Right hindlimb (tissue), 1 donor: ENCODE data around the gene MAP7D1.
"Not testable (repeated sequence)": the region's sequence is repeated elsewhere in the genome, so short reads cannot be mapped to it uniquely, and the experiment has no call there.

ENCODE experiments used
- DNase-seq: peaks from one replicate; pipeline ENCODE4 v3.0.0-alpha.2; 2018

Gene MAP7D1

DNA sequence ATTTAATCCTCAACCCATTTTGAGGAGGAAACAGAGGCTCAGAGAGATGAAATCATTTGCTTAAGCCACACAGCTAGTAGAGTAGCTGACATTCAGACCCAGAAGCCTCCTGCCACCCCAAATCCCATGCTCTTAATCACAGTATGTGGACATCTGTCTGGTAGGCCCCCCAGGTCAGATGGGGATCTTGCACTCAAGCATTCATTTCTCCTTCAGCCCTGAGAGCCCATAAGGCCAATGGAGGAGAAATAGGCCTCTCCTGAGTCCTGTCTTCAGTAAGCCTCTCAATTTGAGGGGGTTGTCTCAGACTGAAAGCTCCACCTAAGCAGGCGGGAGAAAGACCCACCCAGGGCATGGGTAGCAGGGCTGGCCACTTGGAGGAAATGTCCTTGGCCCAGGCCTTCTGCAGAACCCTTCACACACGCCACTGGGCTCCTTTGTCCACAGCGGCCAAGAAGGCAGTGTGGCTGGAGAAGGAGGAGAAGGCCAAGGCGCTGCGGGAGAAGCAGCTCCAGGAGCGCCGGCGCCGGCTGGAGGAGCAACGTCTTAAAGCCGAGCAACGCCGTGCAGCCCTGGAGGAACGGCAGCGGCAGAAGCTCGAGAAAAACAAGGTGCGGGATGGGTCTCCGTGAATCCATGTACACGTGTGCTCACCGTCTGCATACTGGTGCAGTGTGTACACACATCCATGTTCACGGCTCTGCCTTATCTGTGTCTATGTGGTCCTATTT, 16.2 kb downstream of the MAP7D1 start:
- DNase-seq: no peak

DNA sequence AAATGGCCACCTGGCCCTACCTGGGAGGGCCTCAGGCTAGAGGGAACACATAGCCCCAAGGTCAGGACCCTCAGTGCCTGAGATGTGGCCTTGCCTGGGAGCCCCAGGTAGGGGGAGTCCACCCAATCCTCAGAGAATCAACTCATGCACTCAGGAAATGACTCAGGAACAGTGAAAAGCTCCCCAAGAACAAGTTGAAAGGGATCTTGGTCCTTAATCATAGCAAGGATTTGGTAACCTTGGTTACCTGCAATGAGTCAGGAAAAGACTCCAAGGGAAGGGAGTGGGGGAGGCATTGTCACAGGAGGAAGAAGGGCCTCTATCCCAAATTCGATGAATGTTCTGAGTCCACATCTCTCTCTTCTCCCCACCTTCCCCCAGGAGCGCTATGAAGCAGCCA, 17.0 kb downstream of the MAP7D1 start:
- no peak for DNase-seq

DNA sequence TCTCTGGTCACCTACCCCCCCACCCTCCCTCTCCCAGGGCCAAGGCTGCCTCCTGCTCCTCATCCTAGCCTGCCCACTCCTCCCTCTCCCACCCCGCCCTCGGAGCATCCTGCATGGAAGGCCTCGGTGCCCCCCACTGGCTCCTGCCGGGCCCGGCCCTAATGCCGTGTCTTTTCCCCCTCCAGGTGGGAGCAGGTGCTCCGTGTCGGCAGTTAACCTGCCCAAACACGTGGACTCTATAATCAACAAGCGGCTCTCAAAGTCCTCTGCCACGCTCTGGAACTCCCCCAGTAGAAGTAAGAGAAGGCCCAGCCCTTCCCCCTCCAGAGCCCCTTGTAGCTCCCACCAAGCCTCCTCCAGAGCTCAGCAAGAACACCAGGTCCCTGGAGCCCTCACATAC, 18.8 kb downstream of the MAP7D1 start:
- no peak for DNase-seq

DNA sequence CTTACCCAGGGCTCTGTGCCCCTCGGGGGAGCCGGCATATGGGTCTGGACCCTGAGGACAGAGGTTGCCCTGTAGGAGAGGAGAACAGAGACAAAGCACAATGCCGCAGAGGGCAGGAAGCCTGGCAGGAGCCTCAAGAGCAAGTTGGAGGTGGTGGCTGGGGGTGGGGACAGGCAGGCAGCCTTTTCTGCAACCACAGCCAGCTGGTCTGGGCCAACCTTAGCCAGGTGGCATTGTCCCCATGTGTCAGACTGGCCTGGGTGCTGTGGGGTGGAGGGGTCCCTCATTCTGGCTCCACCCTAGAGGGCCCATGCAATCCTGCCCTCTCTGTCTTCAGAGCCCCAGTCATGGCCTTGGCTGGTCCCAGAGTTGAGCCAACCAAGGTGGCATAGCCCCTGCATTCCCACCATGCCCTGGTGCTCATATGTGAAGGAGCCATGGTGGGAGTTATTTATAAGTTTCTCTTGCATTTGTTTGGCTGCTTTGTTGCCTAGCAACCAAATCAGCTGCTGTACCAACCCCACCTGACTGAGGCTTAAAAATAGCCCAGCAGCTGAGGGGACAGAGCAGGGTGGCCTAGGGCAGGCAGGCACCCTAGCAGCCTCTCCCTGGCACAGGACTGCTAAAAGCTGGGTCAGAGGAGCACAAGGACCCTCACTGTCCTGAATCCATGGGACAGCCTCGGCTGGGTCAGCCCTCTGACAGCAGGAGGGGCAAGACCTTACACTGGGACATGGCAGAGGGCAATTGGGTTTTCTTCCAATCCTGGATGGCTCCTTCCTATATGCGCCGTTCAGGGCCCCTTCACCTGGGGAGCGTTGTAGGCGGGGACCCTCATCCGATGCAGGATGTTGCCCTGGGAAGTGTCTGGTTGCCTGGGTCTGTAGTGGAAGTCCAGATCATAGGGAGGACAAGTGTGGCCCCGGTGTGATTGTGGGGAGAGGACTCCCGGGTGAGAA, 19.5 kb downstream of the MAP7D1 start:
- DNase-seq: peak; percentile 73

DNA sequence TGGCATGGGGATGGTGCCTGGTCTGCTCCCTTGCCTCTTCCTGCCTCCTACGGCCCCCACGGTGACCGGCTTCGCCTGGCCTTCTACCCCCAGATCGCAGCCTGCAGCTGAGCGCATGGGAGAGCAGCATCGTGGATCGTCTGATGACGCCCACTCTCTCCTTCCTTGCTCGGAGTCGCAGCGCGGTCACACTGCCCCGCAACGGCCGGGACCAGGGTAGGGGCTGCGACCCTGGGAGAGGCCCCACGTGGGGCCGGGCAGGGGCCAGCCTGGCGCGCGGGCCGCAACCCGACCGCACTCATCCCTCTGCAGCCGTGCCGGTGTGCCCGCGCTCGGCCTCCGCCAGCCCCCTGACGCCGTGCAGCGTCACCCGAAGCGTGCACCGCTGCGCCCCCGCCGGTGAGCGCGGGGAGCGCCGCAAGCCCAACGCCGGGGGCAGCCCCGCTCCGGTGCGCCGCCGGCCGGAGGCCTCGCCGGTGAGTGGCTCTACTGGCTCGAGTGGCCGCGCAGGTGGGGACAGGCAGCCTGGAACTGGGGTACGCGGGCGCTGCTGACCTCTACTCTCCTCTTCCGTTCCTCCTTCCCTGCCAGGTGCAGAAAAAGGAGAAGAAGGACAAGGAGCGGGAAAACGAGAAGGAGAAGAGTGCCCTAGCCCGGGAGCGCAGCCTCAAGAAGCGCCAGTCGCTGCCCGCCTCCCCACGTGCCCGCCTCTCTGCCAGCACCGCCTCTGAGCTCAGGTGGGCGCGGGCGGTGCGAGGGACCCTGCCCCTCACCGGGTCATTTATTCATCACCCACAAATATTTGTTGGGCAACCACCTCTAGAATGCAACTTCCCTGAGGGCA, 20.4 kb downstream of the MAP7D1 start:
- DNase-seq: no peak

DNA sequence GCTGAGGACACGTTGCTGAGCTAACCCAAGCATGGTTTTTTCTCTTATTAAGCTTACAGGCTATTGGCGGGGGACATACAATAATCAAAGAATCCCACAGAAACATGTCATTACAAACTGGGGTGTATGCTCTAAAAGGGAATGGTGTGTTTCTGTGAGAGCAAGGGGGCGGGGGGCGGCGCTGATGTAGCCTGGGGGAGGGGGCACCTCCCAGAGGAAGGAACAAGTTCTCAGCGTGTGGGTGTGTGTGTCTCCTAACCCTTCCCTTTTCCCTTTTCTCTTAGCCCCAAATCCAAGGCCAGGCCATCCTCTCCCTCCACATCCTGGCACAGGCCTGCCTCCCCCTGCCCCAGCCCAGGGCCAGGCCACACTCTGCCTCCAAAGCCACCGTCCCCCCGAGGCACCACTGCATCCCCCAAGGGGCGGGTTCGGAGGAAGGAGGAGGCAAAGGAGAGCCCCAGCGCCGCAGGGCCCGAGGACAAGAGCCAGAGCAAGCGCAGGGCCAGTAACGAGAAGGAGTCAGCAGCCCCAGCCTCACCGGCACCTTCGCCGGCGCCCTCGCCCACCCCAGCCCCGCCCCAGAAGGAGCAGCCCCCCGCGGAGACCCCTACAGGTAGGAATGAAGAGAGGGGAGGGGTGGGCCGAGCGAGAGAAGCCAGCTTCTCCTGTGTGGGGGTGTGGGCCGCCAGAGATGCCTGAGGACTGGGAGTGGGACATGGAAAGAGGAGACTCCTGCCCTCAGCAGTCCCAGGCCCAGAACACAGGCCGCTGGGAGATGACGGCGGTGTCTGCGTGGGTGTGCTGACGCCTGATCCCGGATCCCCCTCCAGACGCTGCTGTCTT, 21.9 kb downstream of the MAP7D1 start:
- no peak for DNase-seq

DNA sequence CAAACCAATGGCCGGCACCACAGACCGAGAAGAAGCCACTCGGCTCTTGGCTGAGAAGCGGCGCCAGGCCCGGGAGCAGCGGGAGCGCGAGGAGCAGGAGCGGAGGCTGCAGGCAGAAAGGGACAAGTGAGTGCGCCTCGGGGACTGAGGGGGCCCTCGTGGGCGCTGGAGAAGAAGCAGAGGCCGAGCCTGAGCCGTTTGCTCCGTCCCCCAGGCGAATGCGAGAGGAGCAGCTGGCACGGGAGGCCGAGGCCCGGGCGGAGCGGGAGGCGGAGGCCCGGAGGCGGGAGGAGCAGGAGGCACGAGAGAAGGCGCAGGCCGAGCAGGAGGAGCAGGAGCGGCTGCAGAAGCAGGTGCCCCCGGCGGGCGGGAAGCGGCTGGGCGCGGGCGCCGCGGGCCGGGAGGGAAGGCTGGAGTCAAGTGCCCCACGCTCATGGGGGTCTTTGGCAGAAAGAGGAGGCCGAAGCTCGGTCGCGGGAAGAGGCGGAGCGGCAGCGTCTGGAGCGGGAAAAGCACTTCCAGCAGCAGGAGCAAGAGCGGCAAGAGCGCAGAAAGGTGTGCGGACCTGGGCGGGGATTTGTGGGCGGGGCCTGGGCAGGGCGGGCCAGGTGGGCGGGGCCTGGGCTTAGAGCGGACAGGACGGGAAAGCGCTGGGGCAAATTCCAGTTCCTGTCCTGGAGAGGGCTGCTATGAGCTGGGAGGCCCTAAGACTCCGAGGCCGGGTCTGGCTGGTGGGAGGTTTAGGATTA, 22.7 kb downstream of the MAP7D1 start:
- DNase-seq: no peak

DNA sequence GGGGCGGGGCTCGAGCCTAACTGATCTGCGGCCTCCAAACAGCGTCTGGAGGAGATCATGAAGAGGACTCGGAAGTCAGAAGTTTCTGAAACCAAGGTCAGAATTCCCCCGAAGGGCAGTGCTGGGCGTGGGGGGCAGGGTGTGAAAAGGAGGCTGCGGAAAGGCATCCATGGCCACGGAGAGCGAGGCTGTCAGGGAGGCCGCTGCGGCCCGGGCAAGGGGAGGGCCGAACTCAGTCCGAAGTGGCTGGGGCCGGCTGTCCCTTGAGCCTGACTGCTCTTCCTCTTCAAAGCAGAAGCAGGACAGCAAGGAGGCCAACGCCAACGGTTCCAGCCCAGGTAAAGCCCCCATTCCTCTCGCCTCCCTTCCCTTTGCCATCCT, 23.2 kb downstream of the MAP7D1 start:
- DNase-seq: no peak

DNA sequence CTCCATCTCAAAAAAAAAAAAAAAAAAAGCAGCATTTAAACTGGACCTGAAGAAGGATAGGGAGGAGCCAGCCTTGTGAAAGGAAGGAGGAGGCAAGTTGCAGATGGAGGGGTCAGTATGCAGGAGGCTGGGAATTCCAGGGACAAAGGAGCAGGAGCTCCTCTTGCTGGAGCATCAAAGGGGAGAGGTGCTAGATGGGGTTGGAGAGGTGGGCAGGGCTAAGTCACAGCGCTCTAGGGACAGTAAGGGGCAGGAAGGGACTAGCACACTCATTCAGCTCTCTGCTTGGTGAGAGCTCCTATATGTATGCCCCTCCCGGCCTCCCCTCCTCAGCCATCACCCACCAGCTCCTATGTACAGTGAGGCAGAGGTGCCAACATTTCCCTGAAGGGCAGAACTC, 26.8 kb downstream of the MAP7D1 start:
- no peak for DNase-seq

DNA sequence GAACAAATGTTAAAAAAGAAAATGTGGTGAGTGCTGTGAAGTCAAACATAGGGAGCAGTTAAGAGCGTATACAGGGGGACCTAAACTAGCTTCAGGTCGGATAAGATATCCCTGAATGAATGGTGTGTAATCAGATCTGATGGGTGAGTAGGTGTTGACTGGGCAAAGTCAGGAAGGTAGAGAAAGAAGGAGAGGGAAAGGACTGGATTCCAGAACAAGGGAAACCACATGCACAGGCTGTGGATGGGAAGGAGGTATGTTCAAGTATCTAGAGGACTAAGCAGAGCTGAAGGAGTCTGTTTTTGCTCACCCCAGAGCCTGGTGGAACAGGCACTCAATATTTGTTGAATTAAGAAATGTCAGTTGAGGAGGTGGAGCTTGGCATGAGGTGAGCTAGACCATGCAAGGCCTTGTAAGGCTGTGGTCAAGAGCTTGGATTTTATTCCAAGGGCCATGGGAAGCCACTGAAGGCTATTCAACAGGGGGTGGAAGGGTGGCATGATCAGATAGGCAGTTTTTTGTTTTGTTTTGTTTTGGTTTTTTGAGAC, 27.4 kb downstream of the MAP7D1 start:
- no peak for DNase-seq

DNA sequence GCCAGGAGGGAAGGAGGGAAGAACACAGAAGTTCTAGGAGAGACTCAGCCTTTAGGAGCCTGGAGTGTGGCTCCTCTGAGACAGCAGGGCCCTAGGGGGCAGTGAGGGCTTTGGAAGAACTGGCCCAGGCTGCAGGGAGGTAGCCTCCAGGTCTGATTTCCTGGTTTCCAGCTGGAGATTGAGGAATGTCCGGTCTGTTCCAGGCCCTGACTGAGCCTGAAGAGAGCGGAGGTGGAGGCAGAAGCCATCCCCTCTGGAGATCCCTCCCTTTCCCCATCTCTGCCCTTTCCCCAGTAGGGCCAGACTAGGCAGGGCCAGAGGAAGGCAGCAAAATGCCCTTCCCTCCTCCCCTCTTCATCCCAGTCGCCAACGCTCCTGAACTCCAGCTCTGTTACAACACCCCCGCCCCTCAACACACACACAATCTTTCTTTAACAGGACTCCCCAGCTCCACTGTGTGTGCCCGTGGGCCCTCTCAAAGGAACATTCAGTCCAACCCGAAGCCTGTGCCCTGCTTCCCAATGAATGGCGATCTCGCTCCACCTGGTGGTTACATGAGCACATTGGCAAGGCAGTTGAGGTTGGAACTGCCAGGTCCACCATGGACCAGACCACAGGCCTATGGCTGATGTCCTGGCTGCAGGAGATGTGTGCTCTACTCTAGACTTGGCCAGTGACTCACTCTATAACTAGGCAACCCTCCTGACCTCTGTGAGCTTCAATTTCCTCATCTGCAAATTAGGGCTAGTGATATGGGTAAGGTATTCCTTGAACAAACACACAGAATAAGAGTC, 32.0 kb downstream of the MAP7D1 start:
- DNase-seq: peak; percentile 90

DNA sequence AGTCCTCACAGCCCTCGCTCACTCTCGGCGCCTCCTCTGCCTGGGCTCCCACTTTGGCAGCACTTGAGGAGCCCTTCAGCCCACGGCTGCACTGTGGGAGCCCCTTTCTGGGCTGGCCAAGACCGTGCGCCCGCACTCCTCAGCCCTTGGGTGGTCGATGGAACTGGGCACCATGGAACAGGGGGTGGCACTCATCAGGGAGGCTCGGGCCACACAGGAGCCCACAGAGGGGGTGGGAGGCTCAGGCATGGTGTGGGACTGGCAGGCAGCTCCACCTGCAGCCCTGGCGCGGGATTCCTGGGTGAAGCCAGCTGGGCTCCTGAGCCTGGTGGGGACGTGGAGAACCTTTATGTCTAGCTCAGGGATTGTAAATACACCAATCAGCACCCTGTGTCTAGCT, 40.8 kb downstream of the MAP7D1 start:
- not testable (repeated sequence) for DNase-seq

DNA sequence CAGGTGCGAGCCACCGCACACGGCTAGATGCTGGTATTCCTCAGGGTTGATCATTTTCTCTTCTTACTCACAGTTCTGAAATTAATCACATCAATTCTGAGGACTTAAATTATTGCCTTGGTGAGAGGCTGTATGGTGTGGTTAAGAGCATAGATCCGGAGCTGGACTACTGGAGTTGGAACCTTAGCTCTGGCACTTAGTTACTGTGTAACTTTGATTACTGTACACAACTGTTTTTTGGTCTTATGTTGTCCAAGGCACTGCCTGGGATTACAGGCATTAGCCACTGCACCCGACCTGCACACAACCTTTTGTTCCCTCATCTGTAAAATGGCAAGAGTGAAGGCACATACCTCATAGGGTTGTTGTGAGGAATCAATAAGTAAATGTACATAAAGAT, 42.7 kb downstream of the MAP7D1 start:
- DNase-seq: no peak

DNA sequence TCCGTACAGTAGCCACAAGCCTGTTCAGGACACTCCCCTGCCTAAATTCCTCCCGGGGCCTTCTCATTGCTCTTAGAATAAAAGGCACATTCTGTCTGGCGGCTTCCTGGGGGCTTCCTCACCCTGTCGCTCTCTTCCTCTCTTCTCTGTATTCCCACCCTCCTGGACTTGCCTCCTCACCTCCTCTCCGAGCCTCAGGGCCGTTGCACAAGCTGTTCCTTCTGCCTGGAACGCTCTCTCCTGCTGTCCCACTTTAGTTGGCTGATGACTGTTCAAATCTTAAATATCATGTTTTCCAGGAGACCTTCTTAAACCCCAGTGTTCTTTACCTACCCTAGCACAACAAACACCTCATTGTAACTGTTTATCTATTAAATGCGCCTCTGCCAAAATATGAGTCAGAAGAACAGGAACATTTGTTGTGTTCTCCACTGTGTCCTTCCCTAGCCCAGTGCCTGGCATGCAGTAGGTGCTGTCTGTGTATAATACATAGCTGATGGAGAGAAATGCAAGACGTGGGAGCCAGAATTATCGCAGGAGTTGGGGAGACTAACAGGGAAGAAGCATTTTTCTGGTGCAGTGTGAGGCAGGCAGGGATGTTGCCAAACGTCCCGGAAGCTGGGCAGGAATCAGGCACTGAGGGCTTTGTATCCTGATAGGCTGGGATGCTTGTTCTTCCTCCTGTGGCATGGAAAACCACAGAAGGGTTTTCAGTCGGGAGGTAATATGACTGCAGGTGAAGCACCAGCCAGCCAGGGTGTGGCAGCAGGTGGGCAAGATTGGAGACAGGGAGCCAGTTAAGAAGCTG, 44.2 kb downstream of the MAP7D1 start:
- DNase-seq: no peak

DNA sequence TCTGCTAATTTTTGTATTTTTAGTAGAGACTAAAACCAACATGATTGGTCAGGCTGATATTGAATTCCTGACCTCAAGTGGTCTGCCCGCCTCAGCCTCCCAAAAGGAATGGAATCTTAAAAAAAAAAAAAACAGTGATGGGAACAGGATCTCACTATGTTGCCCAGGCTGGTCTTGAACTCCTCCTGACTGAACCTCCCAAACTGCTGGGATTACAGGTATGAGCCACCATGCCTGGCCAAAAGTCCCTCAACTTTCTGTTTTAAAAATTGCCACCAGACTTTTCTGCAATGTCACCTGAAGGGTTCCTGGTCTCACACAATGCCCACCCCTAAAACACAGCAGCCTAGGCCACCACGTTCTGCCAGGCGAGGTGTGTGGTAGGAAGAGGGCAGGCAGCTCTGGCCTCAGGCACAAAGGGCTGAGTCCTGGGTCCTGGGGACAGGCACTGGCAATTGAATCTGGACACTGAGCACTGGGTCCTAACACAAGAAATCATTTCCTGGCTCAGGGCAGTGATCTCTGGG, 47.1 kb downstream of the MAP7D1 start:
- no peak for DNase-seq

DNA sequence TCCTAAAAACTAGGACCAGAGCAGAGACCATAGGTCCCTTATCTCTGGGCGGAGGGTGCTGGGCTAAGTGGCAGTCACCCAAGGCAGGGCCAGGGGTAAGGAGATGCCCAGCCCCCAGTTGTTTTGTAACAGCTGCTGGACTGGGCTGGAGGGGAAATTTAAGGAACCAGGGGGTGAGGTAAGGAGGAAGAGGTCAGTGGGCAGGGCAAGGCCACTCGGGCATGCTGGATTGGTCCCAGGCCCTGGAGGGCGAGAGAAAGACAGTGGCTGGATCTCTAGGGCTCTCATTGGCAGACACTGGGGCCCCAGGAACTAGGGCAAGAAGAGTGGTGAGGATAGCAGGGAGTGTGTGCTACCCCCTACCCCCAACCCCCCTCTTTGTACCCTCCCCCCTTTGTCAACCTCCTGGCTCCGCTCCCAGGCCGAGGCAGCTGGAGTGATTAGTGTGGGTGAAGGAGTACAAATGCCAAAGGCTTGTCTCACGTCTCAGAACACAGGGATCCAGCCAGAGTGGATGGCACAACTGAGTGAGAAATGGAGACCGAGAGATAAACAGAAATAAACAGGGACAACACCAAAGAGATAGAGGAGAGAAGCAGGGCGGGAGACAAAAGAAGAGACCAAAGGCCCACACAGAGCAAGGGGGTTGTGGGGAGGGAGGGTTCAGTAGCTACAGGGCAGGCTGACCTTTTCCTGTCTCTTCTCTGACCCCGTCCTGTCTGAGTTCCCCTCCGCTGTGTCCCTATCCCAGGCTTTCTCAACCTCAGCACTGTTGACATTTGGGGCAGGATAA, 47.8 kb downstream of the MAP7D1 start:
- peak; percentile 78 for DNase-seq

DNA sequence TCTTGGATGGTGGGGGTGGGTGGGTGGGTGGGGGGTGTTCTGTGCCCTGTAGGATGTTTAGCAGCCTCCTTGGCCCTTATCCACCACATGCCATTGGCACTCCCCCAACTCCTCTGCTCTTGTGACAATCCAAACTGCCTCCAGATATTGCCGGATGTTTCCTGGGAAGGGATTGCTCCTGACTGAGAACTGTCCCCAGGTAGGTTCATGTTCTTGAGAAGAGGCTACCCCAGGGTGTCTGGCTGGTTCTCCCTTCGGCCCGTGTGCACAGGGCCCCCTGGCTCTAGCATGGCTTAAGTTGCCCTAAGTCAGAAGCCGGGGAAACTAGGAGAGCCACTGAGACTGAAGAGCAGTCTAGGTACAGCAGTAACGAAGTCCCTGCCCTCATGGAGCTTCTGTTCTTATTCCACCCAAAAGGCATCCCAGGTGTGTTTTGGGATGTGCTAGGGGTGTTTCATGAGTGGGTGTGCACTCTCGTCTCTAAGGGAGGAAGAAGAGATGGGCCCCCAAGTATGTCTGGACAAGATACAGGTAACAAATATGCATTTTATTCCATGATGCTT, 48.5 kb downstream of the MAP7D1 start:
- peak; percentile 45 for DNase-seq

DNA sequence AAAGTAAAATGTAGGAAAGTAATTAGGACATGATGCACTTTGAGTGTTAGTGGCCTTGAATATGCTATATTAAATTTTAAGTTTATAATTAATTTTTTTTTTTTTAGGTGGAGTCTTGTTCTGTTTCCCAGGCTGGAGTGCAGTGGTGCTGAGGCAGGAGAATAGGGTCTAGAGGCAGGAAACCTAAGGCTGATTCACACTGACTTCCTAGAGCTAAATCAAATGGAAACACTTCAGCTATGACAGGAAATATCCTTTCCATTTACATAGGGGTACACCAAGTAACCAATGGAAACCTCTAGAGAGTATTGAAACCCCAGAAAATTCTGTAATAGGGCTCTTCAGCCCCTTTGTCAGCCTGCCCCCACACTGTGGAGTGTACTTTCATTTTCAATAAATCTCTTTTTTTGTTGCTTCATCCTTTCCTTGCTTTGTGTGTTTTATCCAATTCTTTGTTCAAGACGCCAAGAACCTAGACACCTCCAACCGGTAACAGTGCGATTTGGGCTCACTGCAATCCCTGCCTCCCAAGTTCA, 50.4 kb downstream of the MAP7D1 start:
- no peak for DNase-seq
